H1 (cell line): ENCODE measurements around the gene ABCA6. TPM values are rescaled to one million over a fixed set of nuclear protein-coding genes. Genes with fewer than 3 reads are reported as not detected.

Source experiments
- CTCF ChIA-PET: fragments of 300-600 bp; sonication (Branson Sonifier 250); formaldehyde crosslinking; loops from one replicate; lab custom pipeline; 2021; ENCODE audit not compliant: partially characterized antibody; lab: Charles Lee
- POLR2A ChIA-PET: fragments of 300-600 bp; sonication (Branson Sonifier 250); formaldehyde crosslinking; loops from one replicate; lab custom pipeline; 2021; ENCODE audit warnings: inconsistent platforms; ENCODE audit not compliant: partially characterized antibody; lab: Charles Lee
- DNase-seq, 2 experiments: peaks; one replicate each; pipeline versions ENCODE4 v3.0.0 to v3.0.0-alpha.2; 2010 to 2022; ENCODE audit warnings: low spot score in 2 of 2, low read depth in 1 of 2, mixed read lengths in 1 of 2
- FAIRE-seq: peaks from 2 replicates; lab custom pipeline; 2011; peaks lifted over from hg19 to GRCh38; lab: Jason Lieb, UNC
- H2AFZ ChIP-seq: 2 replicates; pipeline ENCODE4 v1.8.1; 2012; ENCODE audit warnings: low read length, inconsistent platforms
- H2AK5ac ChIP-seq: 2 replicates; pipeline ENCODE4 v1.6.1; 2013; ENCODE audit warnings: low read depth, low read length
- H2BK120ac ChIP-seq: replicated peaks from 2 replicates; pipeline ENCODE3; 2013; ENCODE audit warnings: low read depth, low read length, inconsistent platforms
- H2BK12ac ChIP-seq: 2 replicates; pipeline ENCODE4 v1.6.1; 2013; ENCODE audit warnings: low read depth, low read length
- H2BK15ac ChIP-seq: 2 replicates; pipeline ENCODE4 v1.6.1; 2013; ENCODE audit warnings: low read length
- H2BK20ac ChIP-seq: 2 replicates; pipeline ENCODE4 v1.6.1; 2013; ENCODE audit warnings: low read length
- H2BK5ac ChIP-seq: 2 replicates; pipeline ENCODE4 v1.6.1; 2013; ENCODE audit warnings: low read depth, low read length
- H3K14ac ChIP-seq: 2 replicates; pipeline ENCODE4 v1.6.1; 2013; ENCODE audit warnings: inconsistent platforms; ENCODE audit not compliant: insufficient read length
- H3K18ac ChIP-seq: 2 replicates; pipeline ENCODE4 v1.6.1; 2013; ENCODE audit warnings: low read length; ENCODE audit errors: extremely low read depth
- H3K23ac ChIP-seq: 2 replicates; pipeline ENCODE4 v1.6.1; 2013; ENCODE audit warnings: inconsistent platforms; ENCODE audit not compliant: insufficient read length
- H3K23me2 ChIP-seq: 2 replicates; pipeline ENCODE4 v1.6.1; 2013; ENCODE audit warnings: low read depth, low read length
- H3K27ac ChIP-seq: 2 replicates; pipeline ENCODE4 v1.6.1; 2011; ENCODE audit warnings: low read depth, low read length, inconsistent platforms
- H3K27me3 ChIP-seq, 4 experiments: replicated peaks in 1 of 4; 1 replicate in 1 of 4; 2 replicates in 3 of 4; pipeline versions ENCODE4 v1.6.1 to v1.8.1; 2011 to 2013; ENCODE audit warnings: low read length in 3 of 4, mild to moderate bottlenecking in 3 of 4, inconsistent platforms in 2 of 4, mixed read lengths in 2 of 4, moderate library complexity in 1 of 4; ENCODE audit not compliant: control insufficient read depth in 3 of 4, insufficient read depth in 3 of 4; ENCODE audit errors: extremely low read depth in 1 of 4
- H3K36me3 ChIP-seq, 4 experiments: 2 replicates each; pipeline versions ENCODE4 v1.6.1 to v1.8.1; 2011 to 2013; ENCODE audit warnings: mild to moderate bottlenecking in 4 of 4, low read length in 3 of 4, moderate library complexity in 2 of 4, control low read depth in 1 of 4, inconsistent platforms in 1 of 4; ENCODE audit not compliant: insufficient read depth in 4 of 4, control insufficient read depth in 2 of 4
- H3K4ac ChIP-seq: replicated peaks from 2 replicates; pipeline ENCODE3; 2013; ENCODE audit warnings: low read length, low read depth, mixed read lengths, inconsistent platforms; ENCODE audit not compliant: insufficient read length
- H3K4me1 ChIP-seq, 4 experiments: replicated peaks in 1 of 4; 1 replicate in 1 of 4; 2 replicates in 3 of 4; pipeline versions ENCODE4 v1.6.1 to v1.8.1; 2011 to 2013; ENCODE audit warnings: low read length in 3 of 4, inconsistent platforms in 2 of 4, mixed read lengths in 1 of 4; ENCODE audit not compliant: insufficient read depth in 4 of 4, control insufficient read depth in 3 of 4
- H3K4me2 ChIP-seq, 2 experiments: 2 replicates each; pipeline versions ENCODE4 v1.6.1 to v1.8.1; 2011 to 2013; ENCODE audit warnings: low read depth in 2 of 2, low read length in 2 of 2, control low read depth in 1 of 2, inconsistent platforms in 1 of 2, mild to moderate bottlenecking in 1 of 2; ENCODE audit not compliant: insufficient read depth in 1 of 2
- H3K4me3 ChIP-seq, 4 experiments: fragments of 200-600, 300-600 bp in 1 of 4; sonication (generic), shearing (Covaris generic), sonication (Bioruptor Twin) in 1 of 4; 2 replicates each; pipeline versions ENCODE4 v1.5.1 to v1.8.1; 2011 to 2016; ENCODE audit warnings: low read length in 4 of 4, low read depth in 3 of 4, control low read depth in 2 of 4, inconsistent platforms in 2 of 4, mild to moderate bottlenecking in 2 of 4, mixed read lengths in 1 of 4, moderate library complexity in 1 of 4; ENCODE audit not compliant: insufficient read depth in 2 of 4; ENCODE audit errors: extremely low read depth in 1 of 4
- H3K56ac ChIP-seq: replicated peaks from 2 replicates; pipeline ENCODE3; 2013; ENCODE audit warnings: low read depth, mild to moderate bottlenecking, mixed read lengths, low read length, inconsistent platforms; ENCODE audit not compliant: insufficient read length
- H3K79me1 ChIP-seq: 2 replicates; pipeline ENCODE4 v1.6.1; 2013; ENCODE audit warnings: low read depth, low read length, control low read depth
- H3K79me2 ChIP-seq, 2 experiments: 2 replicates each; pipeline versions ENCODE4 v1.6.1 to v1.8.1; 2012 to 2013; ENCODE audit warnings: low read length in 2 of 2, mild to moderate bottlenecking in 2 of 2, inconsistent platforms in 1 of 2; ENCODE audit not compliant: insufficient read depth in 2 of 2, control insufficient read depth in 1 of 2
- H3K9ac ChIP-seq, 4 experiments: replicated peaks in 1 of 4; 1 replicate in 1 of 4; 2 replicates in 3 of 4; pipeline versions ENCODE4 v1.6.1 to v1.8.1; 2011 to 2013; ENCODE audit warnings: low read depth in 3 of 4, low read length in 3 of 4, control low read depth in 2 of 4, mild to moderate bottlenecking in 2 of 4, moderate library complexity in 2 of 4, inconsistent platforms in 1 of 4; ENCODE audit errors: extremely low read depth in 1 of 4
- H3K9me3 ChIP-seq, 2 experiments: 2 replicates each; pipeline versions ENCODE4 v1.6.1 to v1.8.1; 2012 to 2013; ENCODE audit warnings: mild to moderate bottlenecking in 2 of 2, moderate library complexity in 2 of 2, control low read depth in 1 of 2, inconsistent platforms in 1 of 2, low read depth in 1 of 2, low read length in 1 of 2, mixed read lengths in 1 of 2; ENCODE audit not compliant: insufficient read depth in 2 of 2
- H4K20me1 ChIP-seq, 2 experiments: replicated peaks in 1 of 2; 2 replicates each; pipeline versions ENCODE3 to v1.8.1; 2011 to 2013; ENCODE audit warnings: inconsistent platforms in 2 of 2, low read length in 2 of 2, mild to moderate bottlenecking in 1 of 2; ENCODE audit not compliant: insufficient read depth in 2 of 2, control insufficient read depth in 1 of 2
- H4K5ac ChIP-seq: 2 replicates; pipeline ENCODE4 v1.6.1; 2013; ENCODE audit warnings: low read length, low read depth, mixed read lengths, inconsistent platforms; ENCODE audit not compliant: insufficient read length
- H4K8ac ChIP-seq: 2 replicates; pipeline ENCODE4 v1.8.0; 2013; ENCODE audit warnings: mild to moderate bottlenecking, moderate library complexity, low read length, inconsistent platforms; ENCODE audit not compliant: insufficient read depth; ENCODE audit errors: extremely low read depth
- H4K91ac ChIP-seq: replicated peaks from 2 replicates; pipeline ENCODE3; 2013; ENCODE audit warnings: low read length, mixed read lengths, inconsistent platforms; ENCODE audit not compliant: insufficient read length
- ASH2L ChIP-seq: fragments of 200-600, 300-600 bp; sonication (generic); IDR thresholded peaks from one replicate; pipeline ENCODE4 v1.7.1; 2017; ENCODE audit warnings: low read length
- GTF2F1 ChIP-seq: IDR thresholded peaks from 2 replicates; pipeline ENCODE4 v1.6.1; 2012; ENCODE audit warnings: low read depth, low read length, improper control_type of control experiment, borderline replicate concordance
- KDM1A ChIP-seq: fragments of 200-600, 300-600 bp; sonication (generic); IDR thresholded peaks from 2 replicates; pipeline ENCODE4 v1.7.1; 2016; ENCODE audit warnings: mild to moderate bottlenecking, low read length, borderline replicate concordance
- KDM5A ChIP-seq: fragments of 200-600 bp; IDR thresholded peaks from 2 replicates; pipeline ENCODE4 v1.7.1; 2012; ENCODE audit warnings: mild to moderate bottlenecking, low read length, inconsistent platforms, mixed read lengths
- NRF1 ChIP-seq: IDR thresholded peaks from 2 replicates; pipeline ENCODE4 v1.6.1; 2011; ENCODE audit warnings: mild to moderate bottlenecking, low read depth, low read length, improper control_type of control experiment
- POLR2A ChIP-seq, 2 experiments: IDR thresholded peaks; 1 replicate in 1 of 2; 2 replicates in 1 of 2; pipeline ENCODE4 v1.6.1; 2011; ENCODE audit warnings: low read depth in 2 of 2, low read length in 2 of 2, mild to moderate bottlenecking in 2 of 2; ENCODE audit errors: control extremely low read depth in 1 of 2
- SIRT6 ChIP-seq: IDR thresholded peaks from one replicate; pipeline ENCODE4 v1.7.1; 2012; ENCODE audit warnings: low read length, inconsistent platforms
- TBP ChIP-seq: IDR thresholded peaks from 2 replicates; pipeline ENCODE4 v1.6.1; 2011; ENCODE audit warnings: low read depth, low read length, improper control_type of control experiment
- TCF12 ChIP-seq: IDR thresholded peaks from 2 replicates; pipeline ENCODE4 v1.6.1; 2011; ENCODE audit warnings: low read depth, mild to moderate bottlenecking, low read length
- WGBS, 2 experiments: shearing (Covaris generic) in 1 of 2; methylation state at CpG; one replicate each; pipeline versions ENCODE4 v1.1.6 to v1.1.7; 2013 to 2015; ENCODE audit warnings: low lambda C conversion rate in 2 of 2, mixed read lengths in 2 of 2, inconsistent platforms in 1 of 2, low coverage in 1 of 2, missing lambda C conversion rate in 1 of 2; ENCODE audit not compliant: insufficient replicate concordance in 2 of 2, insufficient coverage in 1 of 2, insufficient read length in 1 of 2; ENCODE audit errors: extremely low coverage in 1 of 2, missing lambda C conversion rate in 1 of 2; 5-methylcytosine and 5-hydroxymethylcytosine counted together
- polyA plus RNA-seq, 7 experiments: library from polyadenylated mRNA; depleted of rRNA in 3 of 7; stranded (reverse) in 5 of 7; unstranded in 2 of 7; fragments of >200 nt in 5 of 7; fragments of 200-250 nt in 2 of 7; gene quantifications; 1 replicate in 5 of 7; 2 replicates in 1 of 7; 4 replicates in 1 of 7; pipeline versions ENCODE4 v1.2.1 to v1.2.3, GENCODE V29; 2011 to 2013; ENCODE audit warnings: missing spikeins in 2 of 7, mixed read lengths in 2 of 7
- total RNA-seq: library from RNA; stranded (reverse); fragmentation: NEBNext Ultra II Directional; extraction: Animal tissue kit (Norgen Biotek cat#: 25700); gene quantifications from 2 replicates; pipeline ENCODE4 v1.2.1, GENCODE V29; 2021
- TF ChIP-seq, protein P1 (sequence below): IDR thresholded peaks from 2 replicates; pipeline ENCODE4 v1.6.1; 2012; ENCODE audit warnings: inconsistent platforms

ABCA6 gene
- total and polyA plus RNA-seq, 2 of the 8 experiments (the other 6 are each of a cell fraction or from before 2014, with no cell fraction given), result not detected

DNA sequence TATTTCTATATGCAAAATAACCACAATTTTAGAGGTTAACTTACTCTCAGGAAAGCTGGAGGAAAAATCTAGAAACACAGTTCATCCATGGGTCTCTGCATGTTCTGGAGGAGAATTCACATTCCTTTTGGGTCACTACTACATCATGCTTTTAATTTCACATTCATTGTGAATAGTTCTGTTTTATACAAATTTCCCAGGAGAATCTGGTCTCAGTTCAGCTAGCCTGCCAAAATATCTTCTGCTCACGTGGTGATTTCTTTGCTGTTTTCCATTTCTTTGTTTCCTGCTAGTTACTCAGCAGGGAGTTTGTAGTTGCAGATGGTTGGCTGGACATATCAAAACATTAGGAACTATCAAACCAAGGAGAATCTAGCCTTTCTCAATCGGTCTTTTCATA is 80.9 kb downstream of the ABCA6 start, which contains the start of gene ABCA9:
Gene ABCA9, minus strand, starts transcription at position 106 of the 400 bp plus-strand sequence. CDS start 9,801 bp downstream, outside the sequence.
- FAIRE-seq (no peak), DNase-seq (no peak)
- Histone ChIP-seq H2BK20ac (no peak within 1 kb of the TSS), H3K18ac (no peak within 1 kb of the TSS), H3K23me2 (no peaks in the 10 kb centered on the region), H2BK15ac (no peak within 1 kb of the TSS), H3K27me3 (no peaks in the 10 kb centered on the region), H3K4me1 (no peaks in the 10 kb centered on the region; a peak in 1 of 7 replicates), H2BK12ac (no peak within 1 kb of the TSS), H3K9me3 (no peaks in the 10 kb centered on the region), H3K23ac (no peak within 1 kb of the TSS), H3K4me3 (no peak within 1 kb of the TSS), H3K79me1 (no peaks in the 10 kb centered on the region), H2AFZ (no peak within 1 kb of the TSS; the same call in 1 of the 2 replicates), H4K5ac (no peak within 1 kb of the TSS), H2BK5ac (no peak within 1 kb of the TSS), H2BK120ac (no peak within 1 kb of the TSS), H3K4me2 (no peak within 1 kb of the TSS), H3K4ac (no peak within 1 kb of the TSS), H3K27ac (no peak within 1 kb of the TSS), H3K9ac (no peak within 1 kb of the TSS), H2AK5ac (no peak within 1 kb of the TSS), H3K79me2 (no peaks in the 10 kb centered on the region), H4K91ac (no peak within 1 kb of the TSS), H4K20me1 (no peaks in the 10 kb centered on the region), H3K36me3 (no peaks in the 10 kb centered on the region), H4K8ac (no peak within 1 kb of the TSS), H3K56ac (no peak within 1 kb of the TSS), H3K14ac (no peak within 1 kb of the TSS)
- TF ChIP-seq NRF1 (no peak), SIRT6 (no peak), ASH2L (no peak), KDM5A (no peak), POLR2A (IDR thresholded peaks at IDR 0.05; ENCODE audit: control extremely low read depth in 1 of 2, low read depth in 2 of 2, low read length in 2 of 2) (no peak), TBP (no peak), KDM1A (no peak), GTF2F1 (no peak), TCF12 (no peak)
- TF ChIP-seq, protein P1, sequence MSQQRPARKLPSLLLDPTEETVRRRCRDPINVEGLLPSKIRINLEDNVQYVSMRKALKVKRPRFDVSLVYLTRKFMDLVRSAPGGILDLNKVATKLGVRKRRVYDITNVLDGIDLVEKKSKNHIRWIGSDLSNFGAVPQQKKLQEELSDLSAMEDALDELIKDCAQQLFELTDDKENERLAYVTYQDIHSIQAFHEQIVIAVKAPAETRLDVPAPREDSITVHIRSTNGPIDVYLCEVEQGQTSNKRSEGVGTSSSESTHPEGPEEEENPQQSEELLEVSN, result no peak
- POLR2A ChIA-PET, result no interaction called here
- CTCF ChIA-PET, result no interaction called here
- 75% methylated on average over 2 of the region's 2 CpGs; no CpG with 5 or more reads in 1 of the 2 experiments for WGBS, 2 experiments
